T47D (cell line): ENCODE measurements around the gene CD33.

Experiments
- DNase-seq, 2 experiments: peaks; one replicate each; pipeline versions ENCODE4 v3.0.0 to v3.0.0-alpha.2; 2011 to 2012; ENCODE audit warnings: low read depth in 1 of 2, low spot score in 1 of 2
- JUND ChIP-seq: IDR thresholded peaks from 2 replicates; pipeline ENCODE4 v1.6.1; 2012; ENCODE audit warnings: low read depth
- in situ Hi-C: cut with HindIII; loops from 2 replicates; pipeline ENCODE4 v1.10.0; 2016; ENCODE audit warnings: low sequenced_read_pairs, low pct_unique_long_range_greater_than_20kb

Gene CD33

GRCh38 chr19:51253088-51253806 is 28.4 kb downstream of the CD33 start:
- TF ChIP-seq JUND, result no peak

GRCh38 chr19:51256155-51256625 is 31.3 kb downstream of the CD33 start:
- in situ Hi-C loops, result no loop called here
- TF ChIP-seq JUND, result no peak
- no peak for DNase-seq

More at GRCh38 chr19:51253088-51253806, 28.4 kb downstream of the CD33 start:
- no peak for DNase-seq
- in situ Hi-C loops, result no loop called here

- in situ Hi-C loops, result no loop called here
- no peak for TF ChIP-seq JUND
- no peak for DNase-seq
Observed at GRCh38 chr19:51257471-51257870, 32.6 kb downstream of the CD33 start.

- in situ Hi-C loops, result no loop called here
- no peak for TF ChIP-seq JUND
- DNase-seq, result no peak
Observed at GRCh38 chr19:51258165-51259160, 33.6 kb downstream of the CD33 start.

- in situ Hi-C loops, result no loop called here
- TF ChIP-seq JUND, result no peak
- peak; percentile 18 to 58 for DNase-seq
Observed at GRCh38 chr19:51259348-51260245, 34.7 kb downstream of the CD33 start.

- DNase-seq, result no peak
- in situ Hi-C loops, result no loop called here
- TF ChIP-seq JUND, result no peak
Observed at GRCh38 chr19:51263808-51264207, 38.9 kb downstream of the CD33 start.

GRCh38 chr19:51271067-51271466 is 46.2 kb downstream of the CD33 start:
- in situ Hi-C loops, result no loop called here
- TF ChIP-seq JUND, result no peak
- no peak for DNase-seq

- no peak for DNase-seq
- in situ Hi-C loops, result no loop called here
- no peak for TF ChIP-seq JUND
Observed at GRCh38 chr19:51272183-51272810, 47.4 kb downstream of the CD33 start.

GRCh38 chr19:51274049-51274770 is 49.3 kb downstream of the CD33 start:
- DNase-seq, result no peak
- in situ Hi-C loops, result no loop called here
- no peak for TF ChIP-seq JUND

- TF ChIP-seq JUND, result no peak
- in situ Hi-C loops, result no loop called here
- DNase-seq, result no peak
Observed at GRCh38 chr19:51277112-51277511, 52.2 kb downstream of the CD33 start.

GRCh38 chr19:51282335-51282734 is 57.5 kb downstream of the CD33 start:
- in situ Hi-C loops, result no loop called here
- no peak for TF ChIP-seq JUND
- DNase-seq, result no peak
